Nephron progenitor cell (in vitro differentiated cells): ENCODE data around the gene TNPO1.
"Not testable (repeated sequence)": the region's sequence is repeated elsewhere in the genome, so short reads cannot be mapped to it uniquely, and the experiment has no call there.

Experiments used
- DNase-seq: peaks from one replicate; pipeline ENCODE4 v3.0.0; 2021
- H3K27ac Mint-ChIP-seq: 2 replicates; pipeline ENCODE4 v1.8.0; 2021; ENCODE audit warnings: mild to moderate bottlenecking, moderate library complexity, mixed read lengths
- H3K27me3 Mint-ChIP-seq: 2 replicates; pipeline ENCODE4 v1.8.0; 2021; ENCODE audit warnings: mild to moderate bottlenecking, low read depth, mixed read lengths; ENCODE audit not compliant: poor library complexity
- H3K36me3 Mint-ChIP-seq: 2 replicates; pipeline ENCODE4 v1.8.0; 2021; ENCODE audit warnings: low read depth, mixed read lengths
- H3K4me1 Mint-ChIP-seq: 2 replicates; pipeline ENCODE4 v1.8.0; 2021; ENCODE audit warnings: mixed read lengths
- H3K4me3 Mint-ChIP-seq: 2 replicates; pipeline ENCODE4 v1.8.0; 2021; ENCODE audit warnings: mild to moderate bottlenecking, moderate library complexity, mixed read lengths
- H3K9me3 Mint-ChIP-seq: 2 replicates; pipeline ENCODE4 v1.8.0; 2021; ENCODE audit warnings: mild to moderate bottlenecking, moderate library complexity, mixed read lengths
- TF ChIP-seq, protein P1 (sequence below): fragments of 200-600 bp; sonication (generic); IDR thresholded peaks from 2 replicates; pipeline ENCODE4 v1.5.0; 2021; ENCODE audit warnings: antibody characterized with exemption

TNPO1 gene

DNA sequence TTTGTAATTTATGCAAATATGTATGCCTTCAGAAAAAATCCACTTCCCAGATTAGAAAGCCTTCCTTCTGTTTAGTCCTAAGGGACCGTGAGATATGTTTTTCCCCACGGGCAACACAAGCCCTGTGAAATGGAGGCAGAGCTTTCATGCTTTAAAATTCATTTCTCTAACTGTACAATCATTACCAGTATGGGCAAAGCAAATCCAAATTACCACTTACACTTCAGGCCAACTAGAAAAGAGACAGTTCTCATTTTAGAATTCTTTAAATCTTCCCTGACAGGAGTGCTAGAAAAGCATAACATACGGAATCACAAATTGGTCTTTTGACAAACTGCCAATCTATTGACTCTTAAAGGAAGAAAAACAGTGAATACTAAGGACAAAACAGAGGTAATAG is 20.5 kb upstream of the TNPO1 start:
- TF ChIP-seq, protein P1, sequence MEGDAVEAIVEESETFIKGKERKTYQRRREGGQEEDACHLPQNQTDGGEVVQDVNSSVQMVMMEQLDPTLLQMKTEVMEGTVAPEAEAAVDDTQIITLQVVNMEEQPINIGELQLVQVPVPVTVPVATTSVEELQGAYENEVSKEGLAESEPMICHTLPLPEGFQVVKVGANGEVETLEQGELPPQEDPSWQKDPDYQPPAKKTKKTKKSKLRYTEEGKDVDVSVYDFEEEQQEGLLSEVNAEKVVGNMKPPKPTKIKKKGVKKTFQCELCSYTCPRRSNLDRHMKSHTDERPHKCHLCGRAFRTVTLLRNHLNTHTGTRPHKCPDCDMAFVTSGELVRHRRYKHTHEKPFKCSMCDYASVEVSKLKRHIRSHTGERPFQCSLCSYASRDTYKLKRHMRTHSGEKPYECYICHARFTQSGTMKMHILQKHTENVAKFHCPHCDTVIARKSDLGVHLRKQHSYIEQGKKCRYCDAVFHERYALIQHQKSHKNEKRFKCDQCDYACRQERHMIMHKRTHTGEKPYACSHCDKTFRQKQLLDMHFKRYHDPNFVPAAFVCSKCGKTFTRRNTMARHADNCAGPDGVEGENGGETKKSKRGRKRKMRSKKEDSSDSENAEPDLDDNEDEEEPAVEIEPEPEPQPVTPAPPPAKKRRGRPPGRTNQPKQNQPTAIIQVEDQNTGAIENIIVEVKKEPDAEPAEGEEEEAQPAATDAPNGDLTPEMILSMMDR = no peak
- H3K27me3 Mint-ChIP-seq = peaks cover 4% of the 10 kb centered on the region
- no peak overlapping the region for H3K4me3 Mint-ChIP-seq
- no peaks in the 10 kb centered on the region for H3K36me3 Mint-ChIP-seq
- no peak for DNase-seq
- no peaks in the 10 kb centered on the region for H3K4me1 Mint-ChIP-seq
- H3K9me3 Mint-ChIP-seq = no peaks in the 10 kb centered on the region
- no peak overlapping the region for H3K27ac Mint-ChIP-seq

DNA sequence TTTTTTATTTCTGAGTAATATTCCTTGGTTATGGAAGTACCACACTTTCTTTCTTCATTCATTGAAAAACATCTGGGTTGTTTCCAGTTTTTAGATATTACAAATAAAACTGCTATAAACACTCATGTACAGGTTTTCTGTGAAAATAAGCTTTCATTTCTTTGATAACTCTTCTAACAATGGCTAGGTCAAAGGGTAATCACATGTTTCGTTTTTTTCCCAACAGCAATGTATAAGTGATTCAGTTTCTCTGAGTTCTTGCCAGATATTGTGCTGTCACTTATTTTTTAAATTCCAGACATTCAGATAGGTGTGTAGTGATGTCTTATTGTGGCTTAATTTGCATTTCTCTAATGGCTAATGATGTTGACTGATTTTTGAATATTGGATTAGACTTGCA is 16.7 kb upstream of the TNPO1 start:
- H3K9me3 Mint-ChIP-seq = peaks cover 12% of the 10 kb centered on the region
- peaks cover under 1% of the 10 kb centered on the region for H3K27me3 Mint-ChIP-seq
- TF ChIP-seq, protein P1 = no peak
- H3K4me3 Mint-ChIP-seq = no peak overlapping the region
- no peak overlapping the region for H3K27ac Mint-ChIP-seq
- no peak for DNase-seq
- peaks cover 3% of the 10 kb centered on the region for H3K36me3 Mint-ChIP-seq
- H3K4me1 Mint-ChIP-seq = no peaks in the 10 kb centered on the region

DNA sequence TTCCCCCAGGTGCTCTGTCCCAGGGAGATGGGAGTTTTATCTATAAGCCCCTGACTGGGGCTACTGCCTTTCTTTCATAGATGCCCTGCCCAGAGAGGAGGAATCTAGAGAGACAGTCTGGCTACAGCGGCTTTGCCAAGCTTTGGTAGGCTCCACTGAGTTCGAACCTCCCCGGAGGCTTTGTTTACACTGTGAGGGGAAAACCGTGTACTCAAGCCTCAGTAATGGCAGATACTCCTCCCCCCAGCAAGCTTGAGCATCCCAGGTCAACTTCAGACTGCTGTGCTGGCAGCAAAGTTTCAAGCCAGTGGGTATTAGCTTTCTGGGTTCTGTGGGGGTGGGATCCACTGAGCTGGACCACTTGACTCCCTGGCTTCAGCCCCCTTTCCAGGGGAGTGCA is 7.8 kb upstream of the TNPO1 start:
- DNase-seq, H3K4me3 Mint-ChIP-seq, H3K27me3 Mint-ChIP-seq, H3K4me1 Mint-ChIP-seq, H3K27ac Mint-ChIP-seq: not testable (repeated sequence)
- Mint-ChIP-seq H3K9me3 (peaks cover 75% of the 10 kb centered on the region), H3K36me3 (peaks cover 24% of the 10 kb centered on the region)

GRCh38 chr5:72811849-72812248 is 4.6 kb upstream of the TNPO1 start:
- peaks cover under 1% of the 10 kb centered on the region for H3K27me3 Mint-ChIP-seq
- peaks cover 15% of the 10 kb centered on the region for H3K4me1 Mint-ChIP-seq
- H3K4me3 Mint-ChIP-seq = no peak overlapping the region

GRCh38 chr5:72812488-72812887 is 4.0 kb upstream of the TNPO1 start:
- H3K27ac Mint-ChIP-seq = no peak overlapping the region
- peaks cover 37% of the 10 kb centered on the region for H3K9me3 Mint-ChIP-seq
- peaks cover 15% of the 10 kb centered on the region for H3K4me1 Mint-ChIP-seq
- peaks cover 14% of the 10 kb centered on the region for H3K36me3 Mint-ChIP-seq
- H3K27me3 Mint-ChIP-seq = no peaks in the 10 kb centered on the region
- H3K4me3 Mint-ChIP-seq = no peak overlapping the region
- TF ChIP-seq, protein P1 = no peak
- no peak for DNase-seq

More at GRCh38 chr5:72811849-72812248, 4.6 kb upstream of the TNPO1 start:
- Mint-ChIP-seq H3K9me3 (peaks cover 43% of the 10 kb centered on the region), H3K27ac (no peak overlapping the region), H3K36me3 (peaks cover 16% of the 10 kb centered on the region)
- TF ChIP-seq, protein P1 = no peak
- no peak for DNase-seq

GRCh38 chr5:72814104-72814503 is 2.4 kb upstream of the TNPO1 start:
- H3K27me3 Mint-ChIP-seq = no peaks in the 10 kb centered on the region
- no peak for DNase-seq
- TF ChIP-seq, protein P1 = no peak
- H3K4me3 Mint-ChIP-seq = no peak overlapping the region
- H3K36me3 Mint-ChIP-seq = peaks cover 14% of the 10 kb centered on the region
- H3K9me3 Mint-ChIP-seq = peaks cover 27% of the 10 kb centered on the region
- H3K27ac Mint-ChIP-seq = no peak overlapping the region
- H3K4me1 Mint-ChIP-seq = peaks cover 25% of the 10 kb centered on the region
